GM12878 (cell line): Measurements from ENCODE around the gene SLC2A1. TPM values are rescaled to one million over a fixed set of nuclear protein-coding genes. Genes with fewer than 3 reads are reported as not detected.

ENCODE experiments used
- CEBPB ChIP-seq, 2 experiments: fragments of 150-350 bp in 1 of 2; IDR thresholded peaks; 2 replicates each; pipeline ENCODE4 v1.6.1; 2012 to 2014; ENCODE audit warnings: low read depth in 2 of 2, low read length in 2 of 2, borderline replicate concordance in 1 of 2, inconsistent platforms in 1 of 2
- CHD1 ChIP-seq: IDR thresholded peaks from 2 replicates; pipeline ENCODE4 v1.6.1; 2012; ENCODE audit warnings: low read depth, low read length, improper control_type of control experiment
- EED ChIP-seq: sonication (generic); IDR thresholded peaks from 2 replicates; pipeline ENCODE4 v1.6.1; 2016; ENCODE audit warnings: antibody characterized with exemption, low read depth
- LARP7 ChIP-seq: fragments of 450-650 bp; IDR thresholded peaks from 2 replicates; pipeline ENCODE4 v1.6.1; 2017; ENCODE audit warnings: mild to moderate bottlenecking
- NKRF ChIP-seq: fragments of 450-650 bp; conservative IDR thresholded peaks from 2 replicates; pipeline ENCODE4 v1.6.1; 2017; ENCODE audit warnings: mild to moderate bottlenecking, moderate library complexity
- ZBTB40 ChIP-seq: fragments of 450-650 bp; IDR thresholded peaks from 2 replicates; pipeline ENCODE4 v1.6.1; 2016; ENCODE audit warnings: mild to moderate bottlenecking, moderate library complexity, borderline replicate concordance
- polyA plus RNA-seq, 11 experiments: library from polyadenylated mRNA; depleted of rRNA in 4 of 11; unstranded in 6 of 11; stranded (reverse) in 5 of 11; fragments of >200 nt; fragmentation: Nextera tagmentation in 4 of 11; fragmentation: Illumina TruSeq in 1 of 11; extraction: Ambion mirVana in 4 of 11; extraction: Trizol in 1 of 11; gene quantifications; 1 replicate in 1 of 11; 2 replicates in 10 of 11; pipeline versions ENCODE4 v1.2.1 to v1.2.3, GENCODE V29; 2011 to 2016; ENCODE audit warnings: inconsistent platforms in 2 of 11, missing spikeins in 2 of 11, low read depth in 1 of 11
- total RNA-seq, 4 experiments: library from RNA; depleted of rRNA in 3 of 4; stranded (reverse); fragments of >200 nt in 3 of 4; fragmentation: Illumina TruSeq in 1 of 4; extraction: Trizol in 1 of 4; gene quantifications; 2 replicates each; pipeline versions ENCODE4 v1.2.1 to v1.2.3, GENCODE V29; 2013 to 2021

The SLC2A1 gene
- total and polyA plus RNA-seq, 10 of the 15 experiments (the other 5 are each of a cell fraction or from before 2014, with no cell fraction given) = 5.7 to 66.0 (median 44.2) TPM

- no peak for TF ChIP-seq LARP7
- no peak for TF ChIP-seq EED
- no peak for TF ChIP-seq CHD1
- no peak for TF ChIP-seq NKRF
- no peak for TF ChIP-seq ZBTB40
- TF ChIP-seq CEBPB (IDR thresholded peaks at IDR 0.05; ENCODE audit: borderline replicate concordance in 1 of 2, low read depth in 2 of 2, low read length in 2 of 2) = no peak
Measured at GRCh38 chr1:42938645-42939615, 19.7 kb downstream of the SLC2A1 start (continued).
